Neuron (in vitro differentiated cells): Measurements from ENCODE around the gene CNOT3.

ENCODE experiments used
- H2AFZ ChIP-seq: one replicate; pipeline ENCODE4 v1.6.1; 2013; ENCODE audit warnings: low read depth, mild to moderate bottlenecking, inconsistent platforms, low read length, moderate library complexity
- H3K27me3 ChIP-seq: one replicate; pipeline ENCODE4 v1.6.1; 2013; ENCODE audit warnings: low read length; ENCODE audit not compliant: insufficient read depth
- H3K36me3 ChIP-seq: one replicate; pipeline ENCODE4 v1.6.1; 2013; ENCODE audit warnings: low read length; ENCODE audit not compliant: insufficient read depth
- H3K4me1 ChIP-seq: one replicate; pipeline ENCODE4 v1.6.1; 2013; ENCODE audit warnings: low read length; ENCODE audit not compliant: insufficient read depth
- H3K4me3 ChIP-seq: 2 replicates; pipeline ENCODE4 v1.5.1; 2013; ENCODE audit warnings: mild to moderate bottlenecking, low read length, moderate library complexity
- H3K9me3 ChIP-seq: one replicate; pipeline ENCODE4 v1.6.1; 2013; ENCODE audit warnings: low read length

The CNOT3 gene

GRCh38 chr19:54204767-54205468, 67.4 kb downstream of the CNOT3 start:
- Histone ChIP-seq H3K36me3 (peaks cover 69% of the 10 kb centered on the region), H3K4me1 (peaks cover 38% of the 10 kb centered on the region)

More at GRCh38 chr19:54204767-54205468, 67.4 kb downstream of the CNOT3 start:
- H3K4me3 ChIP-seq, result no peak overlapping the region
- H3K27me3 ChIP-seq, result no peaks in the 10 kb centered on the region
- H3K9me3 ChIP-seq, result no peaks in the 10 kb centered on the region
- H2AFZ ChIP-seq, result no peak overlapping the region
